Activated B cell treated with CpG ODN at 0.5 μM for 24 hours (primary cell): ENCODE results near the gene SCD5. TPM values are rescaled to one million over a fixed set of nuclear protein-coding genes. Genes with fewer than 3 reads are reported as not detected.
A peak's percentile ranks its signal among the peaks of the same experiment; 100 is the strongest.
"Not testable (repeated sequence)": the region's sequence is repeated elsewhere in the genome, so short reads cannot be mapped to it uniquely, and the experiment has no call there.

ENCODE experiments used
- ATAC-seq: fragments of 200-7000 bp; cut with Tn5 transposase; one replicate; pipeline ENCODE4 v1.10.0; 2021; ENCODE audit warnings: low read depth, mild to moderate bottlenecking, moderate library complexity
- CTCF ChIA-PET: fragments of 350-600 bp; sonication (Branson Sonifier 250); formaldehyde crosslinking; loops from one replicate; lab custom pipeline; 2021; ENCODE audit warnings: antibody characterized with exemption; lab: Charles Lee
- POLR2A ChIA-PET: fragments of 350-600 bp; sonication (Branson Sonifier 250); formaldehyde crosslinking; loops from one replicate; lab custom pipeline; 2021; ENCODE audit warnings: antibody characterized with exemption; lab: Charles Lee
- DNase-seq: peaks from one replicate; pipeline ENCODE4 v3.0.0; 2022
- H3K27ac Mint-ChIP-seq: one replicate; pipeline ENCODE4 v1.8.0; 2020; ENCODE audit warnings: mixed read lengths
- H3K27me3 Mint-ChIP-seq: one replicate; pipeline ENCODE4 v1.8.0; 2021; ENCODE audit warnings: mixed read lengths
- H3K36me3 Mint-ChIP-seq: one replicate; pipeline ENCODE4 v1.8.0; 2021; ENCODE audit warnings: low read depth, mixed read lengths
- H3K4me1 Mint-ChIP-seq: one replicate; pipeline ENCODE4 v1.8.0; 2021; ENCODE audit warnings: mixed read lengths
- H3K4me3 Mint-ChIP-seq: one replicate; pipeline ENCODE4 v1.8.0; 2020; ENCODE audit warnings: mild to moderate bottlenecking, mixed read lengths
- H3K9me3 Mint-ChIP-seq: one replicate; pipeline ENCODE4 v1.8.0; 2020; ENCODE audit warnings: mixed read lengths
- intact Hi-C: fragments of 100-400 bp; cut with micrococcal nuclease; formaldehyde crosslinking; loops from one replicate; pipeline ENCODE4 v1.15.1; 2024
- total RNA-seq: library from RNA; stranded (reverse); gene quantifications from 2 replicates; pipeline ENCODE4 v1.2.3, GENCODE V29; 2022
- TF ChIP-seq, protein P1 (sequence below): fragments of 200-600 bp; IDR thresholded peaks from one replicate; pipeline ENCODE4 v1.8.0; 2022; ENCODE audit warnings: antibody characterized with exemption, mild to moderate bottlenecking

Gene SCD5
- not detected in 2 replicates for total RNA-seq

DNA sequence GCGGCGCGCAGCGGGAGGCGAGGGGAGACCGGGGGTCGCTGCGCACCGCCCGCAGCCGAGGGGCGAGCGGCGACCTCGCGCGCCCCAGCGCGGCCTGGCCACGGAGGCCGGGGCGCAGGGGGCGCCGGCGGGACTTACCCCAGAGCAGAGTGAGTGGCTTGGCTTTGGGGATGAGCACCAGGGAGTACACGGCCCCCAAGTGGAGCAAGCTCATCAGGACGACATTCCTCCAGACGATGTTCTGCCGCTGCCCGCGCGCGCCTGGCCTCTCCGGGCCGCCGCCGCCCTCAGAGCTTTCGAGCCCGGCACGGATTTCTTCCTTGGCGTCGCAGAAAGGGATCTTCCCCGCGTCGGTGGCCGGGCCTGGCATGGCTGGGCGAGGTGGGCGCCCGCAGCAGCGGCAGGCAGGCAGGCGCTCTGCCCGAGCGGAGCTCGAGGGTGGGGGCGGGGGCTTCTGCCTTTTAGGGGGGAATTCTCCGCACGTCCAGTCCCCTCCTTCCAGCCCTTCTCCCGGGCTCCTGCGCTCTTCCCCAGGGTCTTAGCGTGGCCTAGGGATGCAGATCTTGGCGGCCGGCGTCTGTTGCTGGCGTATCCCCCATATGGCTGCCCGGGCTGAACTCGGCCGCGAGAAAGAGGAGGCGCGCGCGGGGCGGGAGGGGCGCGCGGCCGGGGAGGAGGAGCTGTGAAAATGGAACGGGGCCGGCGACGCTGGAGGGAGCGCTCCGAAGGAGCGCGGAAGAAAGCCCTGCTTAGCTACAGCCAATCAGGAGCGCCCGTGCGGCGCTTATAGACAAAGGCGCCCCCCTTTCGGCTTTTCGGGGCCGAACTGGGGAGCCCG, at the start of gene SCD5:
Gene SCD5 (minus strand): TSS at position 629 of the 838 bp plus-strand sequence. CDS start 259 bp downstream, at position 370.
- H3K4me3 Mint-ChIP-seq: peak within 1 kb of the TSS; percentile 80
- ChIA-PET CTCF (interaction anchor here (0.6 kb wide), 1 partner anchor 28 kb away, joined by 3 read pairs; no protein-coding TSS in a partner anchor), POLR2A (no interaction called here)
- no peaks in the 10 kb centered on the region for H3K36me3 Mint-ChIP-seq
- DNase-seq (no peak), ATAC-seq (peak; percentile 55)
- no peaks in the 10 kb centered on the region for H3K9me3 Mint-ChIP-seq
- no peak within 1 kb of the TSS for H3K27ac Mint-ChIP-seq
- peaks cover 19% of the 10 kb centered on the region for H3K4me1 Mint-ChIP-seq
- peaks cover 43% of the 10 kb centered on the region for H3K27me3 Mint-ChIP-seq
- intact Hi-C loops: no loop called here
- TF ChIP-seq, protein P1, sequence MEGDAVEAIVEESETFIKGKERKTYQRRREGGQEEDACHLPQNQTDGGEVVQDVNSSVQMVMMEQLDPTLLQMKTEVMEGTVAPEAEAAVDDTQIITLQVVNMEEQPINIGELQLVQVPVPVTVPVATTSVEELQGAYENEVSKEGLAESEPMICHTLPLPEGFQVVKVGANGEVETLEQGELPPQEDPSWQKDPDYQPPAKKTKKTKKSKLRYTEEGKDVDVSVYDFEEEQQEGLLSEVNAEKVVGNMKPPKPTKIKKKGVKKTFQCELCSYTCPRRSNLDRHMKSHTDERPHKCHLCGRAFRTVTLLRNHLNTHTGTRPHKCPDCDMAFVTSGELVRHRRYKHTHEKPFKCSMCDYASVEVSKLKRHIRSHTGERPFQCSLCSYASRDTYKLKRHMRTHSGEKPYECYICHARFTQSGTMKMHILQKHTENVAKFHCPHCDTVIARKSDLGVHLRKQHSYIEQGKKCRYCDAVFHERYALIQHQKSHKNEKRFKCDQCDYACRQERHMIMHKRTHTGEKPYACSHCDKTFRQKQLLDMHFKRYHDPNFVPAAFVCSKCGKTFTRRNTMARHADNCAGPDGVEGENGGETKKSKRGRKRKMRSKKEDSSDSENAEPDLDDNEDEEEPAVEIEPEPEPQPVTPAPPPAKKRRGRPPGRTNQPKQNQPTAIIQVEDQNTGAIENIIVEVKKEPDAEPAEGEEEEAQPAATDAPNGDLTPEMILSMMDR: no peak

DNA sequence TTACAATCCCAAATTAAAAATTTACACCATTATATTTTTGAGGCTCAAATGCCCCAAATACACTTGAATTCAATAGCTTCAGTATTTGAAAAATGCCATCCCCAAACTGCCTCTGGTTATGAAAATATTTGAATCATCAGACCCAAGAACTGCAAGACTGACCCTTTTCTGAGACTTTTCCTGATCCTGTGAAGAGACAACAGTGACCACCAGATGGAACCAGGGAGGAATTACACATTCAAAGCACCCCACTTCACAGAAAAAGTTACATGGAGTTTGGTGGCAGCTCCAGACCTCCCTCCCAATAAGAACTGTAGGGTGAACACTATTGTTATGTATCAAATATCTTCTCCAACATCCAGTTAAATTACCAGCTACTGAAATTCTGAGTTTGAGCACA, 44.0 kb upstream of the SCD5 start:
- intact Hi-C loops: no loop called here
- CTCF ChIA-PET: no interaction called here

DNA sequence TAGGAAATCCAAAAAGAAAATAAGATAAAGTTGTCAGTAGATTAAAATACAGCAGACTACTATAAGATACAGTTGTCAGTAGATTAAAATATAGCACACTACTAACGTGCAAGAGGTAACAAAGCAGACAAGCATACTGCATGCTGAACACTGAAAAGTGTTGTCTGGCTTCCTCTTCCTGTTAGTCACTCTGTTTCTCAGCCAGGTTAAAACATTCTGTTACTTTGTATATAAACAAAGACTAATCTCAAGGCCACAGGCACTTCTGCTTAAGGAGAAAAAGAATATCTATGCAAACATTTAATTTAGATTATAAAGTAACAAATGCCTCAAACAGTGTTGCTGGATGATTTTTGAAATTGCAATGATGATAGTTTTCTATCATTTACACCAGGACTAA, 41.0 kb upstream of the SCD5 start:
- ATAC-seq (no peak), DNase-seq (no peak)
- ChIA-PET POLR2A (no interaction called here), CTCF (no interaction called here)
- H3K27ac Mint-ChIP-seq: no peak overlapping the region
- no peak overlapping the region for H3K4me3 Mint-ChIP-seq
- intact Hi-C loops: no loop called here
- H3K9me3 Mint-ChIP-seq: no peaks in the 10 kb centered on the region
- no peaks in the 10 kb centered on the region for H3K27me3 Mint-ChIP-seq
- TF ChIP-seq, protein P1: no peak
- no peaks in the 10 kb centered on the region for H3K4me1 Mint-ChIP-seq
- H3K36me3 Mint-ChIP-seq: peaks cover 74% of the 10 kb centered on the region

More for the DNA sequence above, 44.0 kb upstream of the SCD5 start:
- no peaks in the 10 kb centered on the region for H3K27me3 Mint-ChIP-seq
- peaks cover 79% of the 10 kb centered on the region for H3K36me3 Mint-ChIP-seq
- no peaks in the 10 kb centered on the region for H3K9me3 Mint-ChIP-seq
- no peak for DNase-seq
- TF ChIP-seq, protein P1: no peak
- H3K27ac Mint-ChIP-seq: no peak overlapping the region
- no peak overlapping the region for H3K4me3 Mint-ChIP-seq
- POLR2A ChIA-PET: no interaction called here
- no peak for ATAC-seq
- no peaks in the 10 kb centered on the region for H3K4me1 Mint-ChIP-seq

GRCh38 chr4:82833696-82834313, 35.2 kb upstream of the SCD5 start:
- POLR2A ChIA-PET: no interaction called here
- Mint-ChIP-seq H3K4me1 (no peaks in the 10 kb centered on the region), H3K4me3 (no peak overlapping the region), H3K9me3 (no peaks in the 10 kb centered on the region), H3K36me3 (peaks cover 68% of the 10 kb centered on the region), H3K27me3 (no peaks in the 10 kb centered on the region), H3K27ac (no peak overlapping the region)
- intact Hi-C loops: no loop called here
- CTCF ChIA-PET: no interaction called here
- DNase-seq (no peak), ATAC-seq (no peak)
- TF ChIP-seq, protein P1: no peak

DNA sequence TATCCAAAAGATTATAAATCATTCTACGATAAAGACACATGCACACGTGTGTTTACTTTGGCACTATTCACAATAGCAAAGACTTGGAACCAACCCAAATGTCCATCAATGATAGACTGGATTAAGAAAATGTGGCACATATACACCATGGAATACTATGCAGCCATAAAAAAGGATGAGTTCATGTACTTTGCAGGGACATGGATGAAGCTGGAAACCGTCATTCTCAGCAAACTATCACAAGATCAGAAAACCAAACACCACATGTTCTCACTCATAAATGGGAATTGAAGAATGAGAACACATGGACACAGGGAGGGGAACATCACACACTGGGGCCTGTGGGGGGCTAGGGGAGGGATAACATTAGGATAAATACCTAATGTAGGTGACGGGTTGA, 34.5 kb upstream of the SCD5 start:
- H3K36me3 Mint-ChIP-seq: peaks cover 68% of the 10 kb centered on the region
- POLR2A ChIA-PET: interaction anchor here (0.6 kb wide), 1 partner anchor 50 kb away, joined by 7 read pairs; no protein-coding TSS in a partner anchor
- H3K4me1 Mint-ChIP-seq, H3K9me3 Mint-ChIP-seq, H3K4me3 Mint-ChIP-seq, DNase-seq, H3K27me3 Mint-ChIP-seq, CTCF ChIA-PET, ATAC-seq, H3K27ac Mint-ChIP-seq, intact Hi-C loops: not testable (repeated sequence)
